Chondrocyte (in vitro differentiated cells): ENCODE measurements around the gene F8A2. TPM values are rescaled to one million over a fixed set of nuclear protein-coding genes. Genes with fewer than 3 reads are reported as not detected.
"Not testable (repeated sequence)": the region's sequence is repeated elsewhere in the genome, so short reads cannot be mapped to it uniquely, and the experiment has no call there.

Source experiments
- DNase-seq: peaks from one replicate; pipeline ENCODE4 v3.0.0; 2021; ENCODE audit warnings: mixed read lengths, low spot score
- H3K27ac Mint-ChIP-seq: one replicate; pipeline ENCODE4 v1.8.0; 2021; ENCODE audit warnings: mild to moderate bottlenecking, moderate library complexity, mixed read lengths; ENCODE audit not compliant: unreplicated experiment
- H3K27me3 Mint-ChIP-seq: 2 replicates; pipeline ENCODE4 v1.8.0; 2021; ENCODE audit warnings: low read depth, mixed read lengths
- H3K36me3 Mint-ChIP-seq: 2 replicates; pipeline ENCODE4 v1.8.0; 2021; ENCODE audit warnings: low read depth, mixed read lengths
- H3K4me1 Mint-ChIP-seq: 2 replicates; pipeline ENCODE4 v1.8.0; 2021; ENCODE audit warnings: low read depth, mild to moderate bottlenecking, mixed read lengths
- H3K4me3 Mint-ChIP-seq: one replicate; pipeline ENCODE4 v1.8.0; 2021; ENCODE audit warnings: mild to moderate bottlenecking, moderate library complexity, mixed read lengths; ENCODE audit not compliant: unreplicated experiment
- H3K9me3 Mint-ChIP-seq: 2 replicates; pipeline ENCODE4 v1.8.0; 2021; ENCODE audit warnings: low read depth, mixed read lengths
- CTCF ChIP-seq: fragments of 200-600 bp; sonication (generic); IDR thresholded peaks from 2 replicates; pipeline ENCODE4 v1.5.0; 2021; ENCODE audit warnings: antibody characterized with exemption, mild to moderate bottlenecking, moderate library complexity
- microRNA-seq: library from miRNA; unstranded; fragments of <30 nt; microRNA quantifications from one replicate; pipeline ENCODE4 v1.2.0, GENCODE V29; 2020; ENCODE audit warnings: borderline number of aligned reads
- total RNA-seq: library from RNA; stranded (reverse); gene quantifications from 3 replicates; pipeline ENCODE4 v1.2.1, GENCODE V29; 2021

Gene F8A2
- total RNA-seq, 1 donor from 2014 or later = not detected

DNA sequence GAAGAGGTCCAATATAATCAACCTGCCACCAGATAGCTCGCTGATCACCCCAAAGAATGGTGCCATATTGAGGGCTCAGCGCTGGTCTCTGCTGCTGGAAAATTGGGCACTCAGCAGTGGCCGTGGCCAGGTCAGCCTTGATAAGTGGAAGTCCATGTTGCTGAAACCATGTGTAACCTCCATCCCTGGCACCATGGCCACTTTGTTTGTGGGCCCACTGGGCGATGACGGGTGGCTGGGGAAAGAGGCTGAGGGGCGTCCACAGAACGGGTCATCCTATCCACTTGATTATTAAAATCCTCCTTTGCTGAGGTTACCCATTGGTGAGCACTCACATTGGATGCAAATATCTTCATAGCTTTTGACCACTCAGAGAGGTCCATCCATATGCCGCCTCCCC, 7.7 kb downstream of the F8A2 start:
- DNase-seq = no peak
- no peak overlapping the region for H3K27ac Mint-ChIP-seq
- no peak for TF ChIP-seq CTCF
- H3K4me3 Mint-ChIP-seq = no peak overlapping the region
- H3K36me3 Mint-ChIP-seq = peaks cover 8% of the 10 kb centered on the region
- H3K4me1 Mint-ChIP-seq = no peaks in the 10 kb centered on the region
- peaks cover 62% of the 10 kb centered on the region for H3K9me3 Mint-ChIP-seq
- H3K27me3 Mint-ChIP-seq = no peaks in the 10 kb centered on the region

DNA sequence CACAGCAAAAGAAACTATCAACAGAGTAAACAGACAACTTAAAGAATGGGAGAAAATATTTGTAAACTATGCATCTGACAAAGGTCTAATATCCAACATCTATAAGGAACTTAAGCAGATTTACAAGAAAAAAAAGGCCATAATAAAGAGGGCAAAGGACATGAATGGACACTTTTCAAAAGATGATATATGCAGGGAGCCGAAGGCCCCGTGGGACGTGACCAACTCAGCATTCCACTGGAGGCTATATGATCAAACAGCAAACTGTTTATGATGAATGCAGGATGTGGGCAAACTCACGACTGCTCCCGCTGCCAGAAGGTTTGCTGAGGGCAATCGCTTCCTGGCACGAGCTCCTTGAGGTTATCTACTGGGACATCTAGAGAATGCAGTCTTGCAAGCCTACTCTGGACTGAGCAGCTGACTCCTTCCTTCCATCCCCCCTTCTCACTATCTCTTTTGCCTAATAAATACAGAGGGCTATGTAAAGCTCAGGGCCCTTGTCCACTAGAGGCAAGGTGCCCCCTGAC, 12.9 kb downstream of the F8A2 start:
- not testable (repeated sequence) for H3K4me1 Mint-ChIP-seq, H3K27ac Mint-ChIP-seq, H3K36me3 Mint-ChIP-seq, H3K4me3 Mint-ChIP-seq, H3K27me3 Mint-ChIP-seq, DNase-seq
- peaks cover 56% of the 10 kb centered on the region for H3K9me3 Mint-ChIP-seq

DNA sequence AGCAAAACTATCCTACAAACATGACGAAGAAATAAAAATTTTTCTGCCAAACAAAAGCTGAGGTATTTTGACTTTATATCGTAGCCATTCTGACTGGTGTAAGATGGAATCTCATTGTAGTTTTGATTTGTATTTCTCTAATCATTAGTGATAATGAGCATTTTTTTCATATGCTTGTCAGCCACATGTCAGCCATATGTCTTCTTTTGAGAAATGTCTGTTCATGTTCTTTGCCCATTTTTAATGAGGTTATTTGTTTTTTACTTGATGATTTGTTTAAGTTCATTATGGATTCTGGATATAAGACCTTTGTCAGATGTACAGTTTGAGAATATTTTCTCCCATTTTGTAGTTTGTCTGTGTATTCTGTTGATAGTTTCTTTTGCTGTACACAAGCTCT, 24.5 kb downstream of the F8A2 start:
- no peak for DNase-seq
- no peak for TF ChIP-seq CTCF
- Mint-ChIP-seq H3K36me3 (peaks cover 9% of the 10 kb centered on the region), H3K9me3 (peaks cover 52% of the 10 kb centered on the region), H3K4me1 (no peaks in the 10 kb centered on the region), H3K4me3 (no peak overlapping the region), H3K27ac (no peak overlapping the region), H3K27me3 (no peaks in the 10 kb centered on the region)

DNA sequence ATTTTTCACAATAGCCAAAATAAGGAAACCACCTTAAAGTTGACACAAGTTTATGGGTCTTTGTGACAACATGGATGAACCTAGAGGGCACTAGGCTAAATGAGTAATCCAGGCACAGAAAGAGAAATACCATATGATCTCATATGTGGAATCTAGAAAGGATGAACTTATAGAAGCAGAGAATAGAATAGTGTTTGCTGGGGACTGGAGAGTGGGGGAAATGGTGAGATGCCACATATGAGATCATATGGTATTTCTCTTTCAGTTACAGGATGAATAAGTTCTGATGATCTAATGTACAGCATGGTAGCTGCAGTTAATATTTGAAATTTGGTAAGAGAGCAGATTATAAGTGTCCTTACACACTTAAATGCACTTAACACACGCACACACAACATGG, 35.9 kb downstream of the F8A2 start:
- no peak overlapping the region for H3K4me3 Mint-ChIP-seq

More for the DNA sequence above, 35.9 kb downstream of the F8A2 start:
- Mint-ChIP-seq H3K9me3 (peaks cover 18% of the 10 kb centered on the region), H3K4me1 (peaks cover 3% of the 10 kb centered on the region), H3K27me3 (no peaks in the 10 kb centered on the region), H3K27ac (no peak overlapping the region), H3K36me3 (no peaks in the 10 kb centered on the region)
- no peak for DNase-seq
- no peak for TF ChIP-seq CTCF

Small RNAs within 50 kb of the gene (microRNA-seq; reads per million reads assigned to microRNA genes)
- gene MIR1184-2 = not detected

Other genes starting within 250 kb of the F8A2 start
- gene VBP1, start 165.6 kb upstream of the F8A2 start, total RNA-seq = 35.5 to 42.9 TPM (median 38.5 TPM) in 3 replicates
- 2.0 to 3.1 TPM (median 3.1 TPM) in 3 replicates for gene RAB39B, start 117.6 kb upstream of the F8A2 start, total RNA-seq
- 0.97 to 1.8 TPM (median 0.97 TPM) in 3 replicates for gene CLIC2, start 47.5 kb upstream of the F8A2 start, total RNA-seq
- 6.1 to 8.6 TPM (median 6.1 TPM) in 3 replicates for gene F8A3, start 76.5 kb downstream of the F8A2 start, total RNA-seq
- 1.2 to 1.7 TPM (median 1.4 TPM) in 3 replicates for gene SPRY3, start 230.5 kb downstream of the F8A2 start, total RNA-seq
- 10.7 to 18.1 TPM (median 12.9 TPM) in 3 replicates for gene TMLHE, start 230.9 kb downstream of the F8A2 start, total RNA-seq